Stimulated activated CD4-positive, alpha-beta T cell treated with anti-CD3 and anti-CD28 coated beads, Interleukin-4, amount 100 ng/mL, for 48 hours (primary cell): ENCODE measurements around the gene GPR78.
"Not testable (repeated sequence)": the region's sequence is repeated elsewhere in the genome, so short reads cannot be mapped to it uniquely, and the experiment has no call there.

Experiments
- DNase-seq, 2 donors: peaks; one replicate each; pipeline ENCODE4 v3.0.0-alpha.2; 2020; ENCODE audit warnings: low read depth in 2 of 2

GPR78 gene

DNA sequence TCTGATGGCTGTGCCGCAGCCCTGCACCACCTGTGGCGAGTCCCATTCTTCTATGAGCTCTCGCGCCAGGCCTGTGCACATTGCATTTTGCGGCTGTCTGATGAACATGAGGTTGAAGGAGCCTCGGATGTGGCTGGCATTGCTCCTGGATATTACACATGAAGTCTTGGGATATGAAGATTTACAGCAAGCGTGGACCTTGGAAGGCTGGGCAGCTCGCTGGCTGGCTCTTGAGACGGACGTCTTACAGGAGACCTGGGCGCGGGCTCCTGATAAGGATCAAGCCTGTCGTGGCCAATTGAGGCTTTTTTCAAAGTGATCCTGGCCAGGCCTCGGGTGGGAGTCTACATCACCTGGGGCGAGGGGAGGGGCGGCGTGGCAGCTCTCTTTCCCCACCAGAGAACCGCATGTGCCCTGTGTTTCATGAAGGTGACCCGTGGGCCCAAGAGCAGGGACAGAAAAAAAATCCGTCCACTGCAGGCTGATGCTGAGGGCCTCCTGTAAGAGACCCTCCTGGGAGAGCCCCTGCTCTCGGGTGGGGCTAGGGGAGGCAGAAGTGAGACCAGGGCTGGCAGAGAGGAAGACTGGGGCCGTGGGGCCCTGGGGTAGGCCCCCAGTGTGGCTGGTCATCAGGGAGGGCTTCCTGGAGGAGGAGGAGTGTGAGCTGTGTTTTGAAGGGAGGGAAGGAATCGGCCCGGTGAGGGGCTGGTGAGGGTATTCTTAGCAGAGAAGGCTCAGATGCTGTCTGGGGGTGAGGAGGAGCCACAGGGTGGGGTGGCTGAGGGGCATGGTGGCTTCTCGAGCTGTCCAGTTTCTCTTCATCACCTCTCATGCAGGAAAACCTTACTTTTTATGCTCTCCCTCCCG lies 36.0 kb downstream of the GPR78 start:
- no peak for DNase-seq

DNA sequence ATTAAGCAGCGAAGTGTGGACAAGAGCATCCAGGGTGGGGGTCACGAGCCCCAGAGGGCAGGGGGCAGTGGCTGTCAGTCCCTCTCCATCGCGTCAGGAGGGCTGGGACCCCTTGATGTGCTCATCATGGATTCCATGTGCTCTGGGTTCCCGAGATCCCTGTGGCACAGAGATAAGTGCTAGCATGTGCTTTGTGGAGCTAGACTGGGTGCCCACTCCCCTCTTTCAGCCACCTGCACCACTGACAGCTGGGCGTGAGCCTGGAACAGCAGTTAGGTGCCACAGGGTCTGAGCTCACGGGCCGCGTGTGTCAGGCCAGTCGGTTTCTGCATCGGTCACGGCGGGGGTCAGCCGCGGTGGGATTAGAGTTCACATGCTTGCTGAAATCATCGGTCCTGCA lies 36.6 kb downstream of the GPR78 start:
- DNase-seq = no peak

DNA sequence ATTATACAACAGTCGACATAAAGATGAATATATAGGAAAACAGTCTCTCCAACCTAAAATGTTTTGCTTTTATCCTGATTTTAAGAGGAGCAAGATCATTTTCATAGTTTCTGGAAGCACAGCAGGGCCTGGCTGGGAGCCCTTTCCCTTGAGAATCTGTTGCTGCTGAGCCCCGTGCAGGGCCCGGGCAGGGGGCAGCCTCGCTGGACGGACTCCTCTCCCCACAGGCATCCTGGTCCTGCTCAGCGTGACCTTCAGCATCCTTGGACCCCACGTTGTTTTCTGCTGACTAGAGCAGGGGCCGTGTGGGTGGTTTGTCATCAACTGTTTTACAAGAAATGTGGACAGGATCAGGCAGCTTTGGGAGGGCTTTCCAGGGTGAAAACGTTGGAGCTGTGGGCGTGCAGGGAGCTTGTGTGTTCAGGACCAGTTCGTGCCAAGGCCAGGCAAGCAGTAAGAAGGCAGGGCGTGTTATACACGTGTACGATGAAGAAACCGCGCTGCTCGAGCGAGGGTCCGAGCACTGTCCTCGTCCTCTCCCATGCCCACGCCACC lies 37.4 kb downstream of the GPR78 start:
- no peak for DNase-seq

DNA sequence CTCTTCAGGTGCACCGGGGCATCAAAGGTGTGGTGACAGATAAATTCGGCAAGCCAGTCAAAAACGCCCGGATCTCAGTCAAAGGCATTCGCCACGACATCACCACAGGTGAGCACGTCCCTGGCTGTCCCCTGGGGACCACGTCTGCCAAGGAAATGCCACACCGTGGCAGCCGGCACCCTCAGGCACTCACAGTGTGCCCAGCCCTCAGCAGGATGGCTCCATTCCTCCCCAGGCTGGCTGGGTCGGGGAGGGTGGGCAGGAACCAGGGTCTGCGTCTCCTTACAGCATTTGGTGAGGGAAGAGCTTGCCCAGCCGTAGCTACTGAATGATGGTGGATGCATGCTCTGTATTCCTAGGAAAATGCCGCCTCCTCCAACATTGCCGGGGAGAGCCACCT lies 38.2 kb downstream of the GPR78 start:
- no peak for DNase-seq

DNA sequence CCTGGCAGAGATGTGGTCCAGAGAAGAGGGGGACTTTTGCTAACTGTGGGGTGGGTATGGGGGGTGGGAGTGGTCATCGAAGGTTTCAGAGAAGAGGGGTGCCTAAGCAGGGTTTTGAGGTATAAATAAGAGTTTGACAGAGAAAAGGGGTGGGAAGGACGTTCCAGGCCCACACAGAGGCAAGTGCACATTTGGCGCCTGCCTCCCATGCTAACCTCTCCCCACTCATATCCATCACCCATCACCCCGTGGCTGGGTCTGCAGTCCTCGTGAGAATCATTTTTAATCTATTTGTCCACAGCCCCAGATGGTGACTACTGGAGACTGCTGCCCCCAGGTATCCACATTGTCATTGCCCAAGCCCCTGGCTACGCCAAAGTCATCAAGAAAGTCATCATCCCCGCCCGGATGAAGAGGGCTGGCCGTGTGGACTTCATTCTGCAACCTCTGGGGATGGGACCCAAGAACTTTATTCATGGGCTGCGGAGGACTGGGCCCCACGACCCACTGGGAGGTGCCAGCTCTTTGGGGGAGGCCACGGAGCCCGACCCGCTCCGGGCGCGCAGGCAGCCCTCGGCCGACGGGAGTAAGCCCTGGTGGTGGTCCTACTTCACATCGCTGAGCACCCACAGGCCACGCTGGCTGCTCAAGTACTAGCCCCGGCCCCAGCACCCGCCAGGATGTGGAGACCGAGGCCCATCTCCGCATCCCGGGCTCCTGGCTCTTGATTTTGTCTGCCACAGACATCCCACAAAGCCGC lies 38.9 kb downstream of the GPR78 start:
- DNase-seq = no peak

DNA sequence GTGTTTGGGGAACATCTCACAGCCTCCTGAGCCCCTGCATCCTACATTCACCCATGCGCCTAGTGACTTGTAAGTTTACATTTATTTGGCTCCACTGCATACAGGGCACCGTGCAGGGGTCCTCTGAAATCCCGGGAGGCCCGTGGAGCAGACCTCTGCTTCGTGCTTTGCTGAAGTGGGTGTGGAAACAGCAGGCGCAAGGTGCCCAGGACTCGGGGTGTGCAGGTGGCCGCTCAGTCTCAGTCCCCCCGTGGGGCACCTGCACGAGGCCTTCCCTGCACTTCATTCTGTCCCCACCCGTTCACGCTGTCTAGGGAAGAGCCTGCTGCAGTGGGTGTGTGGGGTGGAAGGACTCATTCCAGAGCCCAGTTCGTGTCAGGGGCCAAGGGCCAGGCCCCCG lies 40.9 kb downstream of the GPR78 start:
- not testable (repeated sequence) for DNase-seq

DNA sequence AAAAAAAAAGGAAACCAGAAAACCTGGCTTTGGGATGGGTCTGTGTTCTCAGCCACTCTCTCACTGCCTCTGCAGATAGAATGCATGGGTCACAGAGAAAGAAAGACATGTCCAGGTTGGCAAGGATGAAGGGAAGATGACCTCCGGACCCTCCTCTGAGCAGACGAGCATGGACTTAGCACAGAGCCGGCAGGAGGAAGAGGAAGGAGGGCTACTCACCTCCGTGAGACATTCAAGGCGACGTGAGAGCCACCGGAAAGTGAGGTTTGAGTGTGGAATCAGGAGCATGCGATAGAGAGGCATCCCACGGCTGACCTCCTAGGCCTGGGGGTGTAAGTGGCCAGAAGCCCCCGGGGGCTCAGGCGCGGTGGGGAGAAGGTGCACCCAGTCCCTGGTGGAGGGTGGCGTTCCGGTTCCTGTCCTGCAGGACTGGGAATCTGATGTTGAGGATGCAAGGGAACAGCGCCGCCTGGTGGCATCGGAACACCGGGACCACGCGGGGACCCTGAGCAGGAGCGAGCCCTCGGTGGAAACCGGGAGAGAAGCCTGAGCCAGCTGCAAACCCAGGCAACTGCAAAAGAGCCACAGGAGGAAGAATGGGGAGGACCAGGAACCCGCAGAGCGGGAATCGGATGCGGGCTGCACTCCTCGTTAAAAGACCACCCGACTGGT lies 44.5 kb downstream of the GPR78 start:
- DNase-seq = not testable (repeated sequence)

DNA sequence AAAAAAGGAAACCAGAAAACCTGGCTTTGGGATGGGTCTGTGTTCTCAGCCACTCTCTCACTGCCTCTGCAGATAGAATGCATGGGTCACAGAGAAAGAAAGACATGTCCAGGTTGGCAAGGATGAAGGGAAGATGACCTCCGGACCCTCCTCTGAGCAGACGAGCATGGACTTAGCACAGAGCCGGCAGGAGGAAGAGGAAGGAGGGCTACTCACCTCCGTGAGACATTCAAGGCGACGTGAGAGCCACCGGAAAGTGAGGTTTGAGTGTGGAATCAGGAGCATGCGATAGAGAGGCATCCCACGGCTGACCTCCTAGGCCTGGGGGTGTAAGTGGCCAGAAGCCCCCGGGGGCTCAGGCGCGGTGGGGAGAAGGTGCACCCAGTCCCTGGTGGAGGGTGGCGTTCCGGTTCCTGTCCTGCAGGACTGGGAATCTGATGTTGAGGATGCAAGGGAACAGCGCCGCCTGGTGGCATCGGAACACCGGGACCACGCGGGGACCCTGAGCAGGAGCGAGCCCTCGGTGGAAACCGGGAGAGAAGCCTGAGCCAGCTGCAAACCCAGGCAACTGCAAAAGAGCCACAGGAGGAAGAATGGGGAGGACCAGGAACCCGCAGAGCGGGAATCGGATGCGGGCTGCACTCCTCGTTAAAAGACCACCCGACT lies 50.2 kb downstream of the GPR78 start:
- DNase-seq = not testable (repeated sequence)

DNA sequence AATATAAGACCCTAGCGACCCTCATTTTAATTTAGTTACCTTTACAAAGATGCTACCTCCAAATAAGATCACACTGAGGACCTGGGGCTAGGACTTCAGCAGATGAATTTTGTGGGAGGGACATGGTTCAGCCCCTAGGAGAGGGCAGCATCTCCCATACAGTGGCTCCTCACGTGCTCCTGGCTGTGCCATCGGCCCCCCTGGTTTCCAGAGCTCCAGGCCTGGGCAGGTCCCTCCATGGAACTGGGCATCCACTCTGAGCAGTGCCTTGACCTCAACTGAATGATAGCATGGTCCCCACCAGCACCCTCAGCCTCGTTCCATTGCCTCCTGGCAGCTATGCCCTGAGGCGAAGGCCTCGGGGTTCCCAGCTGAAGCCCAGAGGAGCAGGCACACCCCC lies 51.7 kb downstream of the GPR78 start:
- not testable (repeated sequence) for DNase-seq

DNA sequence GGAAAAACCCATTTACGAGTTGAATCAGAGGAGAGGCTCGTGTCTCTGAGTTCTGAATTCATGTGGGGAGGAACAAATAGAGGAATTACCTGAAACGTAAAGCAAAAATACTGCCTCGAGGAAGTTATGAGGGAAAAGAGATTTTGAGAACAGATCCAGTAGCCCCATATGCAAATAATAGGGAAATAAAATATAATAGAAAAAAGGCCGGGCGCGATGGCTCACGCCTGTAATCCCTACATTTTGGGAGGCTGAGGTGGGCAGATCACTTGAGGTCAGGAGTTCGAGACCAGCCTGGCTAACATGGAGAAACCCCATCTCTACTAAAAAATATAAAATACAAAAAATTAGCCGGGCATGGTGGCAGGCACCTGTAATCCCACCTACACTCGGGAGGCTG lies 54.6 kb downstream of the GPR78 start:
- DNase-seq = not testable (repeated sequence)

DNA sequence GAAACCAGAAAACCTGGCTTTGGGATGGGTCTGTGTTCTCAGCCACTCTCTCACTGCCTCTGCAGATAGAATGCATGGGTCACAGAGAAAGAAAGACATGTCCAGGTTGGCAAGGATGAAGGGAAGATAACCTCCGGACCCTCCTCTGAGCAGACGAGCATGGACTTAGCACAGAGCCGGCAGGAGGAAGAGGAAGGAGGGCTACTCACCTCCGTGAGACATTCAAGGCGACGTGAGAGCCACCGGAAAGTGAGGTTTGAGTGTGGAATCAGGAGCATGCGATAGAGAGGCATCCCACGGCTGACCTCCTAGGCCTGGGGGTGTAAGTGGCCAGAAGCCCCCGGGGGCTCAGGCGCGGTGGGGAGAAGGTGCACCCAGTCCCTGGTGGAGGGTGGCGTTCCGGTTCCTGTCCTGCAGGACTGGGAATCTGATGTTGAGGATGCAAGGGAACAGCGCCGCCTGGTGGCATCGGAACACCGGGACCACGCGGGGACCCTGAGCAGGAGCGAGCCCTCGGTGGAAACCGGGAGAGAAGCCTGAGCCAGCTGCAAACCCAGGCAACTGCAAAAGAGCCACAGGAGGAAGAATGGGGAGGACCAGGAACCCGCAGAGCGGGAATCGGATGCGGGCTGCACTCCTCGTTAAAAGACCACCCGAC lies 55.8 kb downstream of the GPR78 start:
- not testable (repeated sequence) for DNase-seq
